ENCODE results near the gene TMPRSS13. TPM values are rescaled to one million over a fixed set of nuclear protein-coding genes. Genes with fewer than 3 reads are reported as not detected.

The TMPRSS13 gene
- total RNA-seq, 1 experiment from 2014 or later: 0.50 TPM

DNA sequence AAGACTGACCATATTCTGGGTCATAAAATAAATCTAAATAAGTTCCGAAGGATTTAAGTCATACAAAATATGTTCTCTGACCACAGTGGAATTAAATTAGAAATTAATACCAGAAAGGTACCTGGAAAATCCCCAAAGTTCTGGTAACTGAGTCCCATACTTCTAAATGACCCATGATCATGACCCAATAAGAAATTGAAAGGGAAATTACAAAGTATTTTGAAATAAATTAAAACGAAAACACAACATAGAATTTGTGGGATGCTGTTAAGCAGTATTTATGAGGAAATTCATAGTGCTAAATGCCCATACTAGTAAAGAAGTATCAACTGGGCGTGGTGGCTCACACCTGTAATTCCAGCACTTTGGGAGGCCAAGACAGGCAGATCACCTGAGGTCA, 33.6 kb upstream of the TMPRSS13 start:
- Histone ChIP-seq H2AFZ (ENCODE audit: low read length) (no peak overlapping the region), H3K27ac (ENCODE audit: insufficient read length, low read depth, low read length) (no peak overlapping the region), H3K79me1 (ENCODE audit: insufficient read depth, low read depth, low read length, poor library complexity, severe bottlenecking) (no peaks in the 10 kb centered on the region), H2BK15ac (ENCODE audit: low read depth, low read length) (no peak overlapping the region), H2BK20ac (ENCODE audit: low read depth, low read length, poor library complexity, severe bottlenecking) (no peak overlapping the region), H3K9ac (ENCODE audit: extremely low read depth, insufficient read length, low read length) (no peak overlapping the region), H4K91ac (ENCODE audit: insufficient read length, low read depth, low read length) (no peak overlapping the region), H3K4me2 (ENCODE audit: insufficient read depth, insufficient read length, low read length) (no peak overlapping the region), H3K23ac (ENCODE audit: insufficient read length, low read depth, low read length) (no peak overlapping the region), H4K8ac (replicated peaks; ENCODE audit: insufficient read length, low read depth, low read length) (no peak overlapping the region), H3K18ac (ENCODE audit: insufficient read length, low read depth, low read length) (no peak overlapping the region), H3K4me1 (ENCODE audit: insufficient read depth, low read length) (no peaks in the 10 kb centered on the region), H3K23me2 (ENCODE audit: insufficient read length, low read depth, low read length, poor library complexity, severe bottlenecking) (no peaks in the 10 kb centered on the region), H2AK5ac (ENCODE audit: insufficient read length, low read length) (no peak overlapping the region), H4K20me1 (ENCODE audit: control insufficient read depth, insufficient read depth, insufficient read length) (no peaks in the 10 kb centered on the region), H2BK5ac (ENCODE audit: insufficient read length, low read length) (no peak overlapping the region), H3T11ph (ENCODE audit: low read length) (no peak overlapping the region), H3K4ac (ENCODE audit: low read depth, low read length) (no peak overlapping the region), H4K5ac (ENCODE audit: insufficient read length, low read depth, low read length) (no peak overlapping the region), H3K56ac (ENCODE audit: insufficient read length, low read depth, low read length) (no peak overlapping the region), H3K27me3 (ENCODE audit: insufficient read depth, low read length) (no peaks in the 10 kb centered on the region), H2BK12ac (ENCODE audit: insufficient read length, low read depth, low read length) (no peak overlapping the region), H3K9me3 (ENCODE audit: control insufficient read depth, low read depth, low read length) (no peaks in the 10 kb centered on the region), H3K14ac (ENCODE audit: insufficient read depth, low read length) (no peak overlapping the region), H2BK120ac (ENCODE audit: low read depth, low read length, poor library complexity, severe bottlenecking) (no peak overlapping the region), H3K79me2 (ENCODE audit: insufficient read depth, low read length) (no peaks in the 10 kb centered on the region)
- no peaks in the 10 kb centered on the region for H3K9me3 Mint-ChIP-seq
- peaks cover 0 to 3% of the 10 kb centered on the region in 2 experiments; a peak in 2 of 4 replicates for H3K4me1 Mint-ChIP-seq
- no peak for DNase-seq
- no peak for TF ChIP-seq CTCF (conservative IDR thresholded peaks at IDR 0.05)
- H3K27me3 Mint-ChIP-seq (ENCODE audit: low read depth): peaks cover 3% of the 10 kb centered on the region
- no peak overlapping the region for H3K4me3 Mint-ChIP-seq
- H3K36me3 Mint-ChIP-seq (ENCODE audit: insufficient read depth in 1 of 3, low read depth in 3 of 3): no peaks in the 10 kb centered on the region
- WGBS (ENCODE audit: extremely low coverage, insufficient read length, low lambda C conversion rate): no CpG with 5 or more reads among the region's 3 CpGs
- no peak overlapping the region for H3K27ac Mint-ChIP-seq
